Prostate gland (tissue), 2 donors: ENCODE data around the gene GRIN2A. TPM values are rescaled to one million over a fixed set of nuclear protein-coding genes. Genes with fewer than 3 reads are reported as not detected.

Source experiments
- DNase-seq: peaks from one replicate; pipeline ENCODE4 v3.0.0-alpha.2; 2019; ENCODE audit warnings: low spot score
- H3K27ac ChIP-seq, 2 donors: fragments of 200-600 bp; sonication (generic); 2 replicates each; pipeline ENCODE4 v1.5.1; 2017 to 2019
- H3K27me3 ChIP-seq: fragments of 200-600 bp; sonication (generic); replicated peaks from 2 replicates; pipeline ENCODE4 v1.5.1; 2019; ENCODE audit not compliant: insufficient read depth
- H3K36me3 ChIP-seq, 2 donors: fragments of 200-600 bp; sonication (generic); 1 replicate in 1 of 2; 2 replicates in 1 of 2; pipeline versions ENCODE4 v1.5.1 to v1.8.1; 2017 to 2019
- H3K4me1 ChIP-seq: fragments of 200-600 bp; sonication (generic); replicated peaks from 2 replicates; pipeline ENCODE4 v1.5.1; 2019
- H3K4me3 ChIP-seq, 2 donors: fragments of 200-600 bp; sonication (generic); 2 replicates each; pipeline ENCODE4 v1.5.1; 2017 to 2019
- H3K9me3 ChIP-seq: fragments of 200-600 bp; sonication (generic); 2 replicates; pipeline ENCODE4 v1.5.1; 2017
- POLR2A ChIP-seq: fragments of 450-650 bp; IDR thresholded peaks from one replicate; pipeline ENCODE4 v1.6.1; 2016; ENCODE audit warnings: antibody characterized with exemption, mild to moderate bottlenecking
- POLR2AphosphoS5 ChIP-seq: sonication (generic); formaldehyde crosslinking; IDR thresholded peaks from one replicate; pipeline ENCODE4 v1.6.1; 2017; ENCODE audit warnings: antibody characterized with exemption
- WGBS: methylation state at CpG from one replicate; pipeline ENCODE4 v1.1.5; 2018; 5-methylcytosine and 5-hydroxymethylcytosine counted together
- intact Hi-C: fragments of 100-400 bp; cut with DNase I; formaldehyde crosslinking; loops from one replicate; pipeline ENCODE4 v1.14.2; 2022
- total RNA-seq, 2 donors: library from RNA; depleted of rRNA; stranded (reverse); fragments of >200 nt; gene quantifications; one replicate each; pipeline ENCODE4 v1.1.0, GENCODE V29; 2016
- TF ChIP-seq, protein P1 (sequence below), 4 experiments: fragments of 200-600 bp in 2 of 4; fragments of 450-650 bp in 2 of 4; sonication (generic) in 2 of 4; IDR thresholded peaks; 1 replicate in 3 of 4; 2 replicates in 1 of 4; pipeline ENCODE4 v1.5.1; 2016 to 2019; ENCODE audit warnings: antibody characterized with exemption in 4 of 4, mild to moderate bottlenecking in 2 of 4, moderate library complexity in 2 of 4

The GRIN2A gene
- total RNA-seq, 2 donors from 2014 or later: 0.23 to 11.4 TPM

DNA sequence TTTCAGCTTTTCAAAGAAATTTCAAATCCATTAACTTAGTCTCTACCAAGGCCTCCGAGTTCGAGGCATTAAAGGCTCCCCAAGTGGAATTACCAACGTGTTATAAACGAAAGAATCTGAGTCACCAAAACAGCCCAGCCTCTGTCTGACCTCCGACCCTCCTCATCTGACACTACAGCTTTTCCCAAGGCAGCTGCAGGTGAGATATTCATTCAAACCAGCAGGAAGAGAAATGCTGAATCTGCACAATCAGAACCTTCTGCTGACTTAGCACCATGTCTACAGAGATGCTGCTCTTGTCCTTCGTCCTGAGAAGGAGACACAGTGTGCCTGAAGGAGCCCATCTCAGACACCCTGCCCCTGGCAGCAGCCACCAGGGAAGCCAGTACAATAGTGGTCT, 30.5 kb downstream of the GRIN2A start:
- intact Hi-C loops: no loop called here
- Histone ChIP-seq H3K4me3 (no peak overlapping the region), H3K4me1 (no peaks in the 10 kb centered on the region), H3K36me3 (no peaks in the 10 kb centered on the region), H3K27ac (no peak overlapping the region), H3K9me3 (no peaks in the 10 kb centered on the region), H3K27me3 (no peaks in the 10 kb centered on the region)
- TF ChIP-seq, protein P1, sequence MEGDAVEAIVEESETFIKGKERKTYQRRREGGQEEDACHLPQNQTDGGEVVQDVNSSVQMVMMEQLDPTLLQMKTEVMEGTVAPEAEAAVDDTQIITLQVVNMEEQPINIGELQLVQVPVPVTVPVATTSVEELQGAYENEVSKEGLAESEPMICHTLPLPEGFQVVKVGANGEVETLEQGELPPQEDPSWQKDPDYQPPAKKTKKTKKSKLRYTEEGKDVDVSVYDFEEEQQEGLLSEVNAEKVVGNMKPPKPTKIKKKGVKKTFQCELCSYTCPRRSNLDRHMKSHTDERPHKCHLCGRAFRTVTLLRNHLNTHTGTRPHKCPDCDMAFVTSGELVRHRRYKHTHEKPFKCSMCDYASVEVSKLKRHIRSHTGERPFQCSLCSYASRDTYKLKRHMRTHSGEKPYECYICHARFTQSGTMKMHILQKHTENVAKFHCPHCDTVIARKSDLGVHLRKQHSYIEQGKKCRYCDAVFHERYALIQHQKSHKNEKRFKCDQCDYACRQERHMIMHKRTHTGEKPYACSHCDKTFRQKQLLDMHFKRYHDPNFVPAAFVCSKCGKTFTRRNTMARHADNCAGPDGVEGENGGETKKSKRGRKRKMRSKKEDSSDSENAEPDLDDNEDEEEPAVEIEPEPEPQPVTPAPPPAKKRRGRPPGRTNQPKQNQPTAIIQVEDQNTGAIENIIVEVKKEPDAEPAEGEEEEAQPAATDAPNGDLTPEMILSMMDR (IDR thresholded peaks at IDR 0.05): no peak
- TF ChIP-seq POLR2AphosphoS5 (no peak), POLR2A (no peak)
- WGBS: 72% methylated on average over 6 of the region's 6 CpGs
- DNase-seq: no peak

DNA sequence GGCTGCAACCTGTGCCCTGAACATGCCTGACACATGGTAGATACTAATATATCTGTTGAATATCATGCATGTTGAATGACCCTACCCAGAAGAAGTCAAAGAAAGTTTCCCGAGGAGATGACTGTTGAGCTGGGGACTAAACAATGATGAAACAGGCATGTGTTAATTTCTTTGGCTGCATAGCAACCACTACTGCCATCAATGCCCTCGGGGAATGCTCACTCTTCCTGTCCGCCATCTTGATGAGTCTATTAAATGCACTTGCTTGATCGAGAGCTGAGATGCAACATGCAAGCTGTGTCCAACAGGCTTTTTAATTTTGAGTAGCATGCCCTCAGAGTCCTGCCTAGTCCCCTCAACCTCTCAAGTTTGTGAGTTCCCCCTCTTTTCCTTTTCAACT, 31.3 kb downstream of the GRIN2A start:
- H3K36me3 ChIP-seq: no peaks in the 10 kb centered on the region
- no peaks in the 10 kb centered on the region for H3K27me3 ChIP-seq
- no peak overlapping the region for H3K4me3 ChIP-seq
- 63% methylated on average over 4 of the region's 4 CpGs for WGBS
- intact Hi-C loops: no loop called here
- no peaks in the 10 kb centered on the region for H3K9me3 ChIP-seq
- no peak for DNase-seq
- H3K27ac ChIP-seq: no peak overlapping the region
- no peak for TF ChIP-seq POLR2A
- TF ChIP-seq, protein P1 (IDR thresholded peaks at IDR 0.05): no peak
- TF ChIP-seq POLR2AphosphoS5: no peak
- no peaks in the 10 kb centered on the region for H3K4me1 ChIP-seq

DNA sequence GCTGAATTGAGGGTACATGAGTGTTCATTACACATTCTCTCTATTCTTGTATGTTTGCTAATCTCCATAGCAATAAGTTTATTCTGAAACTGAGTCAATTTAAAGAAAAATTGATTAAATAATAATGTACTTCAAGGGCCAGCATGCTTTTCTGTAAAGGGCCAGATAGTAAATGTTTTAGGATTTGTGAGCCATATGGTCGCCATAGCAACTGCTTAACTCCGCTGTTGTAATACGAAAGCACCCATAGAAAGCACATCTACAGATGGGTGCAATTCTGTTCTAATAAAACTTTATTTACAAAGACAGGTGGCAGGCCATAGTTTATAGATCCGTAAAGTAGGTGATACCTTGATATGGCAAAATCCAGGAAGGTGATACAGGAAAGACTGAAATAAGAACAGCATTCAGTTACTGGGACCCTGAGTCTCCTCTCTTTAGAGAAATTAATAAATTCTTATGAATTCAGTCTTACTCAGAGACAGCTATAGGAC, 36.6 kb downstream of the GRIN2A start:
- no peaks in the 10 kb centered on the region for H3K27me3 ChIP-seq
- H3K4me1 ChIP-seq: no peaks in the 10 kb centered on the region
- H3K9me3 ChIP-seq: no peaks in the 10 kb centered on the region
- no peak overlapping the region for H3K27ac ChIP-seq
- no peak overlapping the region for H3K4me3 ChIP-seq
- no peak for TF ChIP-seq POLR2A
- TF ChIP-seq, protein P1 (IDR thresholded peaks at IDR 0.05): no peak
- TF ChIP-seq POLR2AphosphoS5: no peak
- no peak for DNase-seq
- no peaks in the 10 kb centered on the region for H3K36me3 ChIP-seq
- intact Hi-C loops: no loop called here
- WGBS: 69% methylated on average over 4 of the region's 4 CpGs

DNA sequence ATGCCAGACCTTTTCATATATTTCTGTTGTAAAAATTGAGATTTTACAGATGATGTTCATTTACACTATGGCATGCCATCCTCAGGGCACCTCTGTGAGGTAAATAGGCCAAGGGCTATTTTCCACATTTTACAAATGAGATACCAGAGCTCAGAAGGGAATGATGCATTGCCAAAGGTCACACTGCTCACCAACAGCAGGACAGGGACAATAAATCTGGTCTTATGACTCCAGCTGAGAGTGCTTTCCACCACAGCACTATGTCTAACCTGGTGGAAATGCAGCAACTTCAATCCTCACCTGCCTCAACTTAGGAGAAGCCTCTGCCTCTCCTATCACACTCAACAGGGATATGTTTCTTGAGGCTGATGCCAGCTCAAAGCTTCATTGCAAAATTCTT, 40.6 kb downstream of the GRIN2A start:
- intact Hi-C loops: no loop called here
- H3K9me3 ChIP-seq: no peaks in the 10 kb centered on the region

DNA sequence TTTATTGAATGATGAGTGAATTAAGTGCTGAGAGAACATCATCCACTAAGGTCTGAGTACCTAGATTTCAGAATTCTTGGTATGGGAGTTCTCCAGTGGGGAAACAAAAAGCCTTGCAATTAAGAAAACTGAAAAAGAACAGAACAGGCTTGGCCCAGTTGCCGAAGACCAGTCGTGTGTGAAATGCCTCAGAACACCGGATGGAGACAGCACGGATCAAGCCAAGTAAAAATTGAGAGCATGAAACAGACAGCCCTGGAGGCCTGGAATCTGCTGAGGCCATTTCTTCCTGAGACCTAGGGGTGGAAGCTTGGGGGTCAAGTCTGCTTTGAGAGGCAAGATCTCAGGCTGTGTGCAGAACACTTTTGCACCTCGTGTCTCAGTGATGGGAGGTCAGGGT, 43.3 kb downstream of the GRIN2A start:
- Histone ChIP-seq H3K4me3 (no peak overlapping the region), H3K27ac (no peak overlapping the region), H3K9me3 (no peaks in the 10 kb centered on the region), H3K27me3 (no peaks in the 10 kb centered on the region), H3K4me1 (no peaks in the 10 kb centered on the region), H3K36me3 (no peaks in the 10 kb centered on the region)
- TF ChIP-seq POLR2AphosphoS5 (no peak), POLR2A (no peak)
- TF ChIP-seq, protein P1 (IDR thresholded peaks at IDR 0.05): no peak
- no peak for DNase-seq
- intact Hi-C loops: no loop called here
- WGBS: 81% methylated on average over 5 of the region's 5 CpGs

More for the DNA sequence above, 40.6 kb downstream of the GRIN2A start:
- no peak overlapping the region for H3K27ac ChIP-seq
- DNase-seq: no peak
- H3K4me3 ChIP-seq: no peak overlapping the region
- no peaks in the 10 kb centered on the region for H3K27me3 ChIP-seq
- TF ChIP-seq POLR2AphosphoS5 (no peak), POLR2A (no peak)
- TF ChIP-seq, protein P1 (IDR thresholded peaks at IDR 0.05): no peak
- no peaks in the 10 kb centered on the region for H3K4me1 ChIP-seq
- no peaks in the 10 kb centered on the region for H3K36me3 ChIP-seq
